ENCODE data around the gene ITFG1. TPM values are rescaled to one million over a fixed set of nuclear protein-coding genes. Genes with fewer than 3 reads are reported as not detected.
"Not testable (repeated sequence)": the region's sequence is repeated elsewhere in the genome, so short reads cannot be mapped to it uniquely, and the experiment has no call there.

ITFG1 gene
- total RNA-seq, 4 donors from 2014 or later = 40.7 to 54.0 (median 45.2) TPM

- Histone ChIP-seq H3K36me3 (no peaks in the 10 kb centered on the region), H3K27ac (peak overlapping the region in 2 of 4 donors; percentile 6 to 60), H3K4me3 (peak overlapping the region in 1 of 2 donors; percentile 55), H3K9me3 (no peaks in the 10 kb centered on the region), H3K4me1 (peaks cover 0 to 34% (median 8%) of the 10 kb centered on the region in 3 donors), H3K27me3 (peaks cover 47% of the 10 kb centered on the region)
- no peak for TF ChIP-seq EP300 (IDR thresholded peaks at IDR 0.05)
- no peak for TF ChIP-seq CTCF (IDR thresholded peaks at IDR 0.05)
- no peak for TF ChIP-seq POLR2A (IDR thresholded peaks at IDR 0.05)
- no peak for TF ChIP-seq POLR2AphosphoS5 (IDR thresholded peaks at IDR 0.05)
- 3 to 6% methylated on average over 8 of the region's 8 CpGs for WGBS, 2 donors (ENCODE audit: low coverage in 1 of 2)
- ATAC-seq = no peak
Observed at GRCh38 chr16:47142486-47142820, 318.4 kb downstream of the ITFG1 start.

DNA sequence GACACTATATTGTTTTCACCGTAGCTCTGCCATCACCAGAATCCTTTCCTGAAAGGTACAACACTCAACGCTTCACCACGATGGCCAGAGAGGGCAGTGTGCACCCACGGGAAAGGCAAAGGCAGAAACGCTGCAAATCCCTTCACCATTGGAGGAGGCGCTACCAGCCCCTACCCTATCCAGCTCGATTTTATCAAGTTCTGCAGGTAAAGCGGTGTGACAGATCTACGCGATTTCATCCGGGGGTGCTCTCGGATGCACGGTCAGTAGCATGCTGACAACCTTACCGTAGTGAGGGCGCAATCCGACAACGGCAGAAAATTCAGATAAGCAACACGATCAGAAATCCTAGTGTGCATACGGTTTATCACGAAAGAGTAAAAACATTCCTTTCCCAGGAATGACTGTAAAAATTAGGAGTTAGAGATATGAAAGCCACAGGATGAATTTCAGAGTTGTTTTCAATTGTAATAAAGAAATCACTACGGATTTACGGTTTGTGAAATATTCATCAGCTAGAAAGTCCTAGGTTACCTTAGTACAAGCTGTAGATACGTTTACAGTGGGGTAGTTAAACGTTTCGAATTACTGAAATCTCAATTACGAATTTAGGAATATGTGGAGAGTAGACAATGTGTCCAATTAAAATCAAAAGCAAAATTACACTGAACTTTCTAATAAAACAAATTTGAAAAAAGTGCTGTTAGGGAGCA is 318.9 kb downstream of the ITFG1 start:
- 1 to 5% methylated on average over 18 to 19 of the region's 26 CpGs for WGBS, 2 donors (ENCODE audit: low coverage in 1 of 2)
- H3K36me3 ChIP-seq = no peaks in the 10 kb centered on the region
- no peak overlapping the region for H3K27ac ChIP-seq
- no peaks in the 10 kb centered on the region for H3K9me3 ChIP-seq
- peaks cover 47% of the 10 kb centered on the region for H3K27me3 ChIP-seq
- H3K4me1 ChIP-seq = peaks cover 0 to 34% (median 8%) of the 10 kb centered on the region in 3 donors
- TF ChIP-seq POLR2A (IDR thresholded peaks at IDR 0.05) (no peak), EP300 (IDR thresholded peaks at IDR 0.05) (no peak), POLR2AphosphoS5 (IDR thresholded peaks at IDR 0.05) (no peak), CTCF (IDR thresholded peaks at IDR 0.05) (peak; percentile 48 to 86 (median 63))
- H3K4me3 ChIP-seq = peak overlapping the region; percentile 4 to 55
- peak; percentile 77 for ATAC-seq

DNA sequence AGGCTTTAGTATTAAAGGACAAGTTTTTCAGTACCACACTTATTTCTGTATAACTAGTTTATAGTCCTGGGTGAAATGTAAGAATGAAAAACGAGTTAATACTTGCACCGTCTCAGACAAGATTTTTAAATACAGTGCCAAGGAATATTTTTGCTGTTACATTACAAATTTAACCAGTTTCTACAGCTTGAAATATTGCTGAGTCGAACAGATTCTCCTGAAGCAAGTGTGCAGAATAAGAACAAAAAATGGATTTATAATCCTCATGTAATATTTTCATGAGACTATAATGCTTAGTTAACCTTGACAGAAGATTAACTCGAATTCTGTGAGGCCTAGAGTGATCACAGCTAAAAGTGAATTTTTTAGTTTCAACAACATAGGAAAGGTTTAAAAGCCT is 320.2 kb downstream of the ITFG1 start:
- 47 to 66% methylated on average over 3 to 4 of the region's 4 CpGs for WGBS, 2 donors (ENCODE audit: low coverage in 1 of 2)
- TF ChIP-seq POLR2AphosphoS5 (IDR thresholded peaks at IDR 0.05) (no peak), CTCF (IDR thresholded peaks at IDR 0.05) (no peak), EP300 (IDR thresholded peaks at IDR 0.05) (no peak), POLR2A (IDR thresholded peaks at IDR 0.05) (no peak)
- H3K36me3 ChIP-seq = no peaks in the 10 kb centered on the region
- no peak overlapping the region for H3K27ac ChIP-seq
- no peak for ATAC-seq
- H3K27me3 ChIP-seq = peaks cover 47% of the 10 kb centered on the region
- H3K9me3 ChIP-seq = no peaks in the 10 kb centered on the region
- peaks cover 0 to 34% (median 8%) of the 10 kb centered on the region in 3 donors for H3K4me1 ChIP-seq
- no peak overlapping the region for H3K4me3 ChIP-seq

GRCh38 chr16:47139561-47140185 is 321.2 kb downstream of the ITFG1 start:
- 50 to 52% methylated on average over 3 of the region's 3 CpGs for WGBS, 2 donors (ENCODE audit: low coverage in 1 of 2)
- no peaks in the 10 kb centered on the region for H3K9me3 ChIP-seq
- no peak overlapping the region for H3K27ac ChIP-seq
- ATAC-seq = no peak
- H3K36me3 ChIP-seq = no peaks in the 10 kb centered on the region
- H3K4me3 ChIP-seq = no peak overlapping the region
- TF ChIP-seq POLR2AphosphoS5 (IDR thresholded peaks at IDR 0.05) (no peak), EP300 (IDR thresholded peaks at IDR 0.05) (no peak), POLR2A (IDR thresholded peaks at IDR 0.05) (no peak), CTCF (IDR thresholded peaks at IDR 0.05) (no peak)
- peaks cover 40% of the 10 kb centered on the region for H3K27me3 ChIP-seq
- H3K4me1 ChIP-seq = peaks cover 0 to 33% (median 8%) of the 10 kb centered on the region in 3 donors

GRCh38 chr16:47137925-47138324 is 322.9 kb downstream of the ITFG1 start:
- 87% methylated on average over 8 of the region's 9 CpGs; no CpG with 5 or more reads in 1 of the 2 donors for WGBS, 2 donors (ENCODE audit: low coverage in 1 of 2)
- H3K27me3 ChIP-seq = peaks cover 24% of the 10 kb centered on the region
- peaks cover 0 to 16% (median 5%) of the 10 kb centered on the region in 3 donors for H3K4me1 ChIP-seq
- H3K36me3 ChIP-seq, H3K27ac ChIP-seq, H3K9me3 ChIP-seq, ATAC-seq, H3K4me3 ChIP-seq: not testable (repeated sequence)

Data from gastroesophageal sphincter (tissue), 4 donors.